Articular chondrocyte of knee joint (primary cell): ENCODE measurements around the gene AGAP3. TPM values are rescaled to one million over a fixed set of nuclear protein-coding genes. Genes with fewer than 3 reads are reported as not detected.

Source experiments
- total RNA-seq: library from RNA; depleted of rRNA; stranded (reverse); fragments of >200 nt; gene quantifications from 2 replicates; pipeline ENCODE4 v1.2.3, GENCODE V29; 2012

Gene AGAP3
- 29.6 and 31.6 TPM in 2 replicates for total RNA-seq

GRCh38 chr7:151085691-151086620, at the start of gene AGAP3:
AGAP3 (plus strand) TSS chr7:151086475; CDS start chr7:151086742, 267 bp downstream.

DNA sequence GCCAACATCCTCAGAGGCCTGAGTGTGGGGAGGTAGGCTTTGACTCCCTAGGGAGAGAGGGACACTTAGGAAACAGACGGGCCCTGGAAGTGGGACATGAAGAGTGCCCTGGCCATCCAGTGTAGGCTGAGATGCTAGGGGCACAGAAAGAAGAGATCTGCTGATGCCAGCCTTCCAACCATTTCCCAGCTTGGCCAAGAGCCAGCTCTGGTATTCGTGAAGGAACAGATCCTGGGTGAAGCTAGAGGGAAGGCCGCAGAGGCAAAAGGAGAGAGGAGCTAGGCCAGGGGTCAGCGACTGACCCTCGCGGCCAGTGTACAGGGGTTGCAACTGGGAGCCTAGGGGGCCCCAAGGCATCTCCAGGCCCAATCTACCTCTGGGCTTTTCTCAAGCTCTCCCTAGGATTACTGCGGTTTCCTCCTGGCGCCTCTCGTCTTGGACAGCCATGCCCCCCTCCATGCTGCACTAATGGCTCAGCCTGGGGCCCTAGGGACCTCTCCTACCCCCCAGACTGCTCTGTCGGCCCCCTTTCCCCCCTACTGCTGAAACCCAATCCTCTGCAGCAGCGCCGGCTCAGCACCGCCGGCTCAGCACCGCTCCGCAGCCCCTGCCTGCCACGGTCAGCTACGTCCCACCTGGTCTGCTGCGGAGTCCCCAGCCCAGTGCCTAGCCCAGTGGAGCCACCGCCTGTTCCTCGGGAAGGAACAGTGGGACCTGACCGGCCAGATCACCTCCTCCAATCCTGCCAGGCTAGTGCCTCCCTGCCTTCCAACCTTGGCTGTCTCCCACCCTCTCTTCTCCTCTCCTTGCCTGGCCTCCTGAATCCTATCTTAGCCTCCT, 38.1 kb upstream of the AGAP3 start, which contains the start of gene ASIC3:
ASIC3 (plus strand) TSS at position 556 of the 840 bp plus-strand sequence. CDS start 355 bp downstream, outside the sequence.

DNA sequence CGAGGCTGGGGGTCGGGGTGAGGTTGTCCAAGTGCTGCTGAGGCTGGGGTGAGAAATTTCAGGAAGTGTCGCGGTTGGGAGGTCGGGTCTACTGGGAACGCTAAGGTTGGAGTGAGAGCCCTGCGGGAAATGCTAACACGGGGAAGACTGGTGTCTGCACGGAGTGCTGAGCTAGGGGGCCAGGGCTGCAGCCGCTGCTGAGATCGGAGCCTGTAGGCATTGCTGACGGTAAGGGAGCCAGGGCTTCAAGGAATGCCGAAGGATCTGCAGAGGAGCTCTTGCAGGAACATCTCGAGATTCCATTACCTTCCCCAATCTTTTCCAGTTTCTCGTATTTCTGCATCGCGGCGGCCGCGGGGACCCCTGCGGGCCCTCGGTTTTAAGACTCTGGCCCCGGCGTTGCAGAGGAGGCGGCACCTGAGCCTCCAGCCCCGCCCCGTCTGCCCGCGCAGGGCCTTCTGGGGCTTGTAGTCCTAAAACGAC, 28.7 kb upstream of the AGAP3 start, which contains the start of gene CDK5:
CDK5 (minus strand) TSS at position 392 of the 483 bp plus-strand sequence; CDS start at position 343, 49 bp downstream.

GRCh38 chr7:151059367-151060112, 26.7 kb upstream of the AGAP3 start, which contains the start of gene SLC4A2:
SLC4A2 (plus strand) TSS chr7:151059589; CDS start chr7:151061988, 2,399 bp downstream.

GRCh38 chr7:151080522-151081169, 5.6 kb upstream of the AGAP3 start, which contains the start of gene FASTK:
FASTK (minus strand) TSS chr7:151080809; CDS start chr7:151080766, 43 bp downstream.

DNA sequence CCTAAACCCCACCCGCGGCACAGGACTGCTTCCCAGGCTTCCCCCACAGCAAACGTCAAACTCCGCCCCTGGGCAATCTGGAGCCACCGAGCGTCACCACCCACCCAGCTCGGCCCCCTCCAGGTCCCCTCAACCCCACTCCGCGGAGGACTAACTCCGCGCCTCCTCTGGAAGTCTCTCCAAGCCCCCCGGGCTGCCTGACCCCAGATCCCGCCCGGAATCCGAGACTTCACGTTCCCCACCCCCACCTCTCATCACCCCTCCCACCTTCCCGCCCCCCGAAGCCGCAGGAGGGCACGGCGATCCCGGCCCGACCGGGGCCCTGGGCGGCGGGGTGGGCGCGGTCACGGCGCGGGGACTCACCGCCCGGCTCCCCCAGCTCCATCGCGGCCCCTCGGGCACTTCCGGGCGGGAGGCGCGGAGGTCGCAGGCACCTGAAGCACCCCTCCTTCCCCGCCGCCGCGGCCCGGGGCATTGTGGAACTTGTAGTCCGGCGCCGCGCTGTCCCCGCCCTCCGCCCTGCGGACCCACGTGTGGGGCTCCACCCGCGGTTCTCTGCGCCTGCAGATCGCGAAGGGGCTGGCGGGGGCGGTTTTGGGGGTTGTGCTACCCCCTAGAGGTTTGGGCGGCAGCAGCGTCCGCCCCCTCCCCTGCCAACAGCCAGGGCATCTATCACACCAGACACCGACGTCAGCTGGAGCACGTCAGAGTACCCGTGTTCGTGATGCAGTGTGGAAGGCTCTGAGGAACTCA, 3.0 kb upstream of the AGAP3 start, which contains the start of gene TMUB1:
TMUB1 (minus strand) TSS at position 423 of the 753 bp plus-strand sequence. CDS start 930 bp downstream, outside the sequence.

GRCh38 chr7:151167197-151167961, 81.1 kb downstream of the AGAP3 start, which contains the start of gene GBX1:
GBX1 (minus strand) TSS chr7:151167694; CDS start chr7:151167548, 146 bp downstream.

DNA sequence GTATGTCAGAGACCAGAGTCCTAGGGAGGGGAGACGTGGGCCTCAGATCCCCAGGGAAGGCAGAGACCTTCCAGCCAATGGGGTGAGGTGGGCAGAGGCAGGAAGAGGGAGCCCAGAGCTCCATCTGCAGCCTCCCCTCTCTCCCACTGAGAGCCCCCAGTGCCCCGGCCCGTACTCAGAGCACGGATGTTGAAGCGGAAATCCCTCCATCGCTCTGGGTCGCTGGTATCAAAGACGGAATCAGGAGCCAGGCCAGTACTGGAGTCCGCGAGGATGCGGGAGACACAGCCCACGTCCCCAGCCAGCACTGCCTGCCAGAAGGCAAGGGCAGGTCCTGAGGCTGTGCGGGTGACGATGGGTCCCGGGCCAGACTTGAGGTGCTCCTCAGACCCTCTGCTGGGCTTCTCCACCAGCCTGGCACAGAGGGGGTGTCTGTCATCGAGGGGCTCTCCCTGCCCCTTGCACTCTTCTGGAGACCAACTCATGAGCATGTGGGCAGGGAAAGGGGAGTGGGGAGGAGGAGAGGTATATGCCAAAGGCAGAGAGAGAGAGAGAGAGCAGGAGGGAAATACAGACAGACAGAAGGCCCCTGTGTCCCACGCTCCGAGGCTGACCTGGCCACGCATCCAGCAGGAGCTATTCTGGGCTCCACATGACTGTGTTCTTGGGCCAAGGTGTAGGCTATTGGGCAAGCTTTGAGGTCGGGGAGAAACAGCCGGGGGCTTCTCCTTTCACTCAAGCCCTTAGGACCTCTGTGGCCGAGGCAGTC, 100.5 kb downstream of the AGAP3 start, which contains the start of gene ASB10:
ASB10 (minus strand) TSS at position 611 of the 769 bp plus-strand sequence; CDS start at position 491, 120 bp downstream.

Other genes starting within 250 kb of the AGAP3 start
- gene AOC1, start 234.0 kb upstream of the AGAP3 start, total RNA-seq: not detected in 2 replicates
- 0.52 and 1.7 TPM in 2 replicates for gene KCNH2, start 108.2 kb upstream of the AGAP3 start, total RNA-seq
- gene NOS3, start 95.5 kb upstream of the AGAP3 start, total RNA-seq: 1.7 and 1.8 TPM in 2 replicates
- 0.32 TPM in 1 of 2 replicates, not detected in the other for gene ATG9B, start 62.0 kb upstream of the AGAP3 start, total RNA-seq
- 28.1 and 30.3 TPM in 2 replicates for gene ABCB8, start 58.0 kb upstream of the AGAP3 start, total RNA-seq
- gene ASIC3, start 37.9 kb upstream of the AGAP3 start, total RNA-seq: 0.13 and 0.32 TPM in 2 replicates
- 9.7 and 9.8 TPM in 2 replicates for gene CDK5, start 28.6 kb upstream of the AGAP3 start, total RNA-seq
- 40.3 and 43.1 TPM in 2 replicates for gene SLC4A2, start 26.9 kb upstream of the AGAP3 start, total RNA-seq
- 62.7 and 69.6 TPM in 2 replicates for gene FASTK, start 5.7 kb upstream of the AGAP3 start, total RNA-seq
- gene TMUB1, start 3.0 kb upstream of the AGAP3 start, total RNA-seq: 14.8 and 16.1 TPM in 2 replicates
- gene GBX1, start 81.2 kb downstream of the AGAP3 start, total RNA-seq: not detected in 2 replicates
- gene ASB10, start 100.8 kb downstream of the AGAP3 start, total RNA-seq: not detected in 2 replicates
- gene H2BK1, start 124.0 kb downstream of the AGAP3 start, total RNA-seq: not detected in 2 replicates
- gene ABCF2, start 140.7 kb downstream of the AGAP3 start, total RNA-seq: 51.5 and 55.0 TPM in 2 replicates
- 70.9 and 71.5 TPM in 2 replicates for gene CHPF2, start 146.0 kb downstream of the AGAP3 start, total RNA-seq
- 39.7 and 43.1 TPM in 2 replicates for gene SMARCD3, start 162.2 kb downstream of the AGAP3 start, total RNA-seq